OCI-LY1 (cell line): ENCODE results near the gene ZNF768.
A peak's percentile ranks its signal among the peaks of the same experiment; 100 is the strongest.

Source experiments
- H2AFZ ChIP-seq: fragments of 200-600 bp; sonication (generic), shearing (Covaris generic); 2 replicates; pipeline ENCODE4 v1.6.0; 2014; ENCODE audit warnings: antibody characterized with exemption, mild to moderate bottlenecking, low read length
- H3F3A ChIP-seq: fragments of 200-600 bp; sonication (generic), shearing (Covaris generic); 2 replicates; pipeline ENCODE4 v1.6.0; 2014; ENCODE audit warnings: mild to moderate bottlenecking, antibody characterized with exemption, low read length, moderate library complexity; ENCODE audit not compliant: insufficient read depth
- H3K27ac ChIP-seq: fragments of 200-600 bp; sonication (generic); 2 replicates; pipeline ENCODE4 v1.5.1; 2014; ENCODE audit warnings: low read length, mixed run types, mild to moderate bottlenecking, low read depth; ENCODE audit not compliant: poor library complexity, severe bottlenecking
- H3K27me3 ChIP-seq: fragments of 200-600 bp; sonication (generic); 2 replicates; pipeline ENCODE4 v1.6.0; 2014; ENCODE audit warnings: antibody characterized with exemption, mild to moderate bottlenecking, low read length, moderate library complexity; ENCODE audit not compliant: insufficient read depth
- H3K36me3 ChIP-seq: fragments of 200-600 bp; sonication (generic); 2 replicates; pipeline ENCODE4 v1.6.1; 2014; ENCODE audit warnings: mild to moderate bottlenecking, antibody characterized with exemption, low read length, moderate library complexity, mixed read lengths; ENCODE audit not compliant: insufficient read depth
- H3K4me1 ChIP-seq: fragments of 200-600 bp; sonication (generic); 2 replicates; pipeline ENCODE4 v1.5.1; 2014; ENCODE audit warnings: mild to moderate bottlenecking, low read length, moderate library complexity; ENCODE audit not compliant: insufficient read depth, severe bottlenecking
- H3K4me2 ChIP-seq: fragments of 200-600 bp; sonication (generic), shearing (Covaris generic); 2 replicates; pipeline ENCODE4 v1.6.1; 2014; ENCODE audit warnings: low read length
- H3K4me3 ChIP-seq: fragments of 200-600 bp; sonication (generic); 2 replicates; pipeline ENCODE4 v1.5.1; 2014; ENCODE audit warnings: low read length, low read depth, mild to moderate bottlenecking, mixed read lengths; ENCODE audit not compliant: poor library complexity, severe bottlenecking
- H3K79me2 ChIP-seq: fragments of 200-600 bp; shearing (Covaris generic); 2 replicates; pipeline ENCODE4 v1.6.1; 2016; ENCODE audit warnings: mixed run types, low read length, mixed read lengths; ENCODE audit not compliant: insufficient read depth
- H3K9ac ChIP-seq: fragments of 200-600 bp; sonication (generic), shearing (Covaris generic); 2 replicates; pipeline ENCODE4 v1.6.1; 2014; ENCODE audit warnings: mild to moderate bottlenecking, low read length, mixed read lengths
- H3K9me2 ChIP-seq: fragments of 200-600 bp; sonication (generic), shearing (Covaris generic); 2 replicates; pipeline ENCODE4 v1.6.1; 2014; ENCODE audit warnings: low read depth, mild to moderate bottlenecking, low read length, mixed read lengths
- H3K9me3 ChIP-seq: fragments of 200-600 bp; shearing (Covaris generic); 2 replicates; pipeline ENCODE4 v1.6.1; 2014; ENCODE audit warnings: low read length, mixed read lengths
- H4K20me1 ChIP-seq: fragments of 200-600 bp; sonication (generic), shearing (Covaris generic); 2 replicates; pipeline ENCODE4 v1.6.0; 2016; ENCODE audit warnings: mild to moderate bottlenecking, low read length; ENCODE audit not compliant: insufficient read depth
- EZH2 ChIP-seq: fragments of 200-600 bp; sonication (generic), shearing (Covaris generic); IDR thresholded peaks from 2 replicates; pipeline ENCODE4 v1.8.0; 2017; ENCODE audit warnings: borderline replicate concordance, mixed run types, mild to moderate bottlenecking, antibody characterized with exemption, low read length, moderate library complexity, mixed read lengths
- TF ChIP-seq, protein P1 (sequence below): fragments of 200-600 bp; sonication (generic), shearing (Covaris generic); IDR thresholded peaks from 2 replicates; pipeline ENCODE4 v1.5.1; 2017; ENCODE audit warnings: mild to moderate bottlenecking, antibody characterized with exemption, low read length, moderate library complexity, mixed read lengths

Gene ZNF768

GRCh38 chr16:30528799-30529457, 2.6 kb upstream of the ZNF768 start:
- no peaks in the 10 kb centered on the region for H3K79me2 ChIP-seq
- peak overlapping the region; percentile 5; the same call in 1 of the 2 replicates for H3K9ac ChIP-seq
- no peaks in the 10 kb centered on the region for H3K9me3 ChIP-seq
- peaks cover 4% of the 10 kb centered on the region; the same call in 1 of the 2 replicates for H3F3A ChIP-seq
- no peaks in the 10 kb centered on the region for H4K20me1 ChIP-seq
- no peak overlapping the region for H3K4me3 ChIP-seq
- H3K4me1 ChIP-seq: peaks cover 53% of the 10 kb centered on the region
- peaks cover 13% of the 10 kb centered on the region for H3K36me3 ChIP-seq
- H3K9me2 ChIP-seq: no peaks in the 10 kb centered on the region
- no peaks in the 10 kb centered on the region for H3K27me3 ChIP-seq
- peak overlapping the region; percentile 96 for H3K27ac ChIP-seq
- no peak overlapping the region for H3K4me2 ChIP-seq
- TF ChIP-seq EZH2: no peak
- TF ChIP-seq, protein P1, sequence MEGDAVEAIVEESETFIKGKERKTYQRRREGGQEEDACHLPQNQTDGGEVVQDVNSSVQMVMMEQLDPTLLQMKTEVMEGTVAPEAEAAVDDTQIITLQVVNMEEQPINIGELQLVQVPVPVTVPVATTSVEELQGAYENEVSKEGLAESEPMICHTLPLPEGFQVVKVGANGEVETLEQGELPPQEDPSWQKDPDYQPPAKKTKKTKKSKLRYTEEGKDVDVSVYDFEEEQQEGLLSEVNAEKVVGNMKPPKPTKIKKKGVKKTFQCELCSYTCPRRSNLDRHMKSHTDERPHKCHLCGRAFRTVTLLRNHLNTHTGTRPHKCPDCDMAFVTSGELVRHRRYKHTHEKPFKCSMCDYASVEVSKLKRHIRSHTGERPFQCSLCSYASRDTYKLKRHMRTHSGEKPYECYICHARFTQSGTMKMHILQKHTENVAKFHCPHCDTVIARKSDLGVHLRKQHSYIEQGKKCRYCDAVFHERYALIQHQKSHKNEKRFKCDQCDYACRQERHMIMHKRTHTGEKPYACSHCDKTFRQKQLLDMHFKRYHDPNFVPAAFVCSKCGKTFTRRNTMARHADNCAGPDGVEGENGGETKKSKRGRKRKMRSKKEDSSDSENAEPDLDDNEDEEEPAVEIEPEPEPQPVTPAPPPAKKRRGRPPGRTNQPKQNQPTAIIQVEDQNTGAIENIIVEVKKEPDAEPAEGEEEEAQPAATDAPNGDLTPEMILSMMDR: no peak
- no peak overlapping the region for H2AFZ ChIP-seq

GRCh38 chr16:30527635-30528178, 1.3 kb upstream of the ZNF768 start:
- H3K36me3 ChIP-seq: peaks cover 12% of the 10 kb centered on the region
- no peaks in the 10 kb centered on the region for H3K9me3 ChIP-seq
- H3K4me1 ChIP-seq: peaks cover 55% of the 10 kb centered on the region
- H2AFZ ChIP-seq: no peak overlapping the region
- H4K20me1 ChIP-seq: no peaks in the 10 kb centered on the region
- H3K27ac ChIP-seq: peak overlapping the region; percentile 96
- no peaks in the 10 kb centered on the region for H3K9me2 ChIP-seq
- H3K4me2 ChIP-seq: peak overlapping the region; percentile 99
- peak overlapping the region; percentile 88 for H3K9ac ChIP-seq
- peaks cover 4% of the 10 kb centered on the region; the same call in 1 of the 2 replicates for H3F3A ChIP-seq
- no peaks in the 10 kb centered on the region for H3K79me2 ChIP-seq
- H3K27me3 ChIP-seq: no peaks in the 10 kb centered on the region
- peak overlapping the region; percentile 70 for H3K4me3 ChIP-seq
- TF ChIP-seq, protein P1: no peak
- no peak for TF ChIP-seq EZH2

- peak overlapping the region; percentile 96 for H3K27ac ChIP-seq
- TF ChIP-seq EZH2: no peak
- TF ChIP-seq, protein P1: peak; percentile 17; the same call in 1 of the 2 replicates
- H3K27me3 ChIP-seq: no peaks in the 10 kb centered on the region
- no peaks in the 10 kb centered on the region for H3K9me2 ChIP-seq
- H2AFZ ChIP-seq: no peak overlapping the region
- peak overlapping the region; percentile 99 for H3K4me2 ChIP-seq
- H4K20me1 ChIP-seq: no peaks in the 10 kb centered on the region
- H3K9ac ChIP-seq: peak overlapping the region; percentile 92
- H3F3A ChIP-seq: peaks cover 4% of the 10 kb centered on the region; the same call in 1 of the 2 replicates
- no peaks in the 10 kb centered on the region for H3K9me3 ChIP-seq
- H3K4me1 ChIP-seq: peaks cover 55% of the 10 kb centered on the region
- peak overlapping the region; percentile 70 for H3K4me3 ChIP-seq
- no peaks in the 10 kb centered on the region for H3K79me2 ChIP-seq
- H3K36me3 ChIP-seq: peaks cover 11% of the 10 kb centered on the region
These were observed 663 bp upstream of the ZNF768 start for GRCh38 chr16:30526823-30527634.
